HCT116 (cell line): ENCODE measurements around the gene NEMP1. TPM values are rescaled to one million over a fixed set of nuclear protein-coding genes. Genes with fewer than 3 reads are reported as not detected.
A peak's percentile ranks its signal among the peaks of the same experiment; 100 is the strongest.

Source experiments
- ATAC-seq: fragments of 200-7000 bp; cut with Tn5 transposase; 2 replicates; pipeline ENCODE4 v1.9.1; 2020; ENCODE audit warnings: mild to moderate bottlenecking, moderate library complexity
- BruUV-seq: library from RNA; stranded (reverse); fragments of 400-500 nt; replicated peaks from 2 replicates; lab custom pipeline; 2021; lab: Mats Ljungman, UMichigan
- CTCF ChIA-PET: fragments of 300-600 bp; sonication (Branson Sonifier 250); formaldehyde crosslinking; loops from one replicate; lab custom pipeline; 2021; ENCODE audit warnings: antibody characterized with exemption; lab: Charles Lee
- POLR2A ChIA-PET: fragments of 300-600, 350-600 bp; sonication (Branson Sonifier 250); formaldehyde crosslinking; loops from one replicate; lab custom pipeline; 2021; ENCODE audit warnings: antibody characterized with exemption; lab: Charles Lee
- RAD21 ChIA-PET, 2 experiments: fragments of 300-600 bp; sonication (Branson Sonifier 250); formaldehyde crosslinking; loops; one replicate each; lab custom pipeline; 2023; ENCODE audit warnings: low total read pairs in 2 of 2; ENCODE audit not compliant: uncharacterized antibody in 2 of 2, unreplicated experiment in 2 of 2, low non-redundant PET in 1 of 2; lab: Charles Lee
- DNase-seq: peaks from one replicate; pipeline ENCODE4 v3.0.0-alpha.2; 2010; ENCODE audit warnings: low read depth, low spot score
- H2AFZ ChIP-seq: fragments of 200-600 bp; shearing (Covaris generic), sonication (generic); 2 replicates; pipeline ENCODE4 v1.6.1; 2017; ENCODE audit warnings: low read depth, mixed run types, mixed read lengths, antibody characterized with exemption, low read length; ENCODE audit not compliant: poor library complexity, severe bottlenecking
- H3K27ac ChIP-seq: 2 replicates; pipeline ENCODE4 v1.5.1; 2012; ENCODE audit warnings: low read depth, low read length
- H3K27me3 ChIP-seq: fragments of 200-600 bp; sonication (generic); 2 replicates; pipeline ENCODE4 v1.6.1; 2016; ENCODE audit warnings: mixed run types, low read length, mixed read lengths; ENCODE audit not compliant: insufficient read depth
- H3K36me3 ChIP-seq, 2 experiments: fragments of 200-500 bp in 1 of 2; fragments of 200-600 bp in 1 of 2; sonication (Bioruptor generic) in 1 of 2; sonication (generic) in 1 of 2; 2 replicates each; pipeline versions ENCODE4 v1.5.1 to v1.6.1; 2014 to 2016; ENCODE audit warnings: low read length in 2 of 2, inconsistent platforms in 1 of 2, mixed read lengths in 1 of 2, mixed run types in 1 of 2; ENCODE audit not compliant: insufficient read depth in 2 of 2, control insufficient read depth in 1 of 2
- H3K4me1 ChIP-seq, 2 experiments: fragments of 200-600 bp in 1 of 2; sonication (generic) in 1 of 2; 2 replicates each; pipeline versions ENCODE4 v1.5.1 to v1.6.1; 2012 to 2017; ENCODE audit warnings: low read length in 2 of 2, inconsistent platforms in 1 of 2, mild to moderate bottlenecking in 1 of 2, mixed read lengths in 1 of 2, mixed run types in 1 of 2, moderate library complexity in 1 of 2; ENCODE audit not compliant: insufficient read depth in 2 of 2, control insufficient read depth in 1 of 2
- H3K4me2 ChIP-seq: fragments of 200-600 bp; sonication (generic); 2 replicates; pipeline ENCODE4 v1.6.1; 2017; ENCODE audit warnings: mixed run types, low read length, mixed read lengths
- H3K4me3 ChIP-seq, 2 experiments: fragments of 200-600 bp in 1 of 2; sonication (generic) in 1 of 2; replicated peaks in 1 of 2; 2 replicates each; pipeline ENCODE4 v1.5.1; 2011 to 2016; ENCODE audit warnings: low read length in 2 of 2, control low read depth in 1 of 2, low read depth in 1 of 2, mild to moderate bottlenecking in 1 of 2, mixed read lengths in 1 of 2, mixed run types in 1 of 2
- H3K79me2 ChIP-seq: fragments of 200-600 bp; sonication (generic); 2 replicates; pipeline ENCODE4 v1.6.1; 2017; ENCODE audit warnings: mild to moderate bottlenecking, mixed run types, low read length, moderate library complexity, mixed read lengths; ENCODE audit not compliant: insufficient read depth
- H3K9ac ChIP-seq: fragments of 200-600 bp; sonication (generic); 2 replicates; pipeline ENCODE4 v1.6.1; 2016; ENCODE audit warnings: low read length, mixed read lengths
- H3K9me2 ChIP-seq: fragments of 200-600 bp; sonication (generic), shearing (Covaris generic); 2 replicates; pipeline ENCODE4 v1.6.1; 2017; ENCODE audit warnings: mixed run types, mild to moderate bottlenecking, moderate library complexity; ENCODE audit not compliant: insufficient read depth
- H3K9me3 ChIP-seq, 2 experiments: fragments of 200-500 bp in 1 of 2; fragments of 200-600 bp in 1 of 2; sonication (Bioruptor generic) in 1 of 2; sonication (generic) in 1 of 2; 2 replicates each; pipeline ENCODE4 v1.6.1; 2014 to 2017; ENCODE audit warnings: low read length in 2 of 2, mixed read lengths in 2 of 2, inconsistent platforms in 1 of 2, low read depth in 1 of 2, mild to moderate bottlenecking in 1 of 2, mixed run types in 1 of 2, moderate library complexity in 1 of 2; ENCODE audit not compliant: control insufficient read depth in 1 of 2, insufficient read depth in 1 of 2
- H4K20me1 ChIP-seq: fragments of 200-600 bp; sonication (generic), shearing (Covaris generic); 2 replicates; pipeline ENCODE4 v1.6.1; 2017; ENCODE audit warnings: mixed run types, mild to moderate bottlenecking, moderate library complexity; ENCODE audit not compliant: insufficient read depth
- EZH2 ChIP-seq: fragments of 200-600 bp; sonication (generic); IDR thresholded peaks from 2 replicates; pipeline ENCODE4 v1.6.1; 2017; ENCODE audit warnings: antibody characterized with exemption, mixed run types
- EZH2phosphoT487 ChIP-seq: fragments of 200-600 bp; IDR thresholded peaks from 2 replicates; pipeline ENCODE4 v1.6.1; 2018; ENCODE audit warnings: antibody characterized with exemption, borderline replicate concordance
- FOSL1 ChIP-seq: IDR thresholded peaks from 2 replicates; pipeline ENCODE4 v1.6.1; 2012; ENCODE audit warnings: low read depth
- POLR2A ChIP-seq: IDR thresholded peaks from 2 replicates; pipeline ENCODE4 v1.7.0; 2011; ENCODE audit warnings: borderline replicate concordance; ENCODE audit not compliant: insufficient read depth, insufficient read length; ENCODE audit errors: extremely low read depth
- RAD21 ChIP-seq: IDR thresholded peaks from 2 replicates; pipeline ENCODE4 v1.6.1; 2012; ENCODE audit warnings: low read depth, mild to moderate bottlenecking
- SP1 ChIP-seq: IDR thresholded peaks from 2 replicates; pipeline ENCODE4 v1.6.1; 2012; ENCODE audit warnings: low read depth
- SRF ChIP-seq: IDR thresholded peaks from 2 replicates; pipeline ENCODE4 v1.6.1; 2012; ENCODE audit warnings: low read depth
- YY1 ChIP-seq: IDR thresholded peaks from 2 replicates; pipeline ENCODE4 v1.6.1; 2011; ENCODE audit warnings: low read length, low read depth, moderate library complexity, mild to moderate bottlenecking; ENCODE audit not compliant: insufficient replicate concordance; ENCODE audit errors: extremely low read depth
- ZFX ChIP-seq: fragments of 450-650 bp; IDR thresholded peaks from 2 replicates; pipeline ENCODE4 v1.6.1; 2017
- ZNF274 ChIP-seq: fragments of 200-500 bp; sonication (Bioruptor generic); IDR thresholded peaks from 2 replicates; pipeline ENCODE4 v1.6.1; 2014; ENCODE audit warnings: mild to moderate bottlenecking, low read depth, low read length, inconsistent platforms
- intact Hi-C: fragments of 100-400 bp; cut with micrococcal nuclease; formaldehyde crosslinking; loops from 2 replicates; pipeline ENCODE4 v1.10.0; 2022
- total RNA-seq: library from RNA; stranded (reverse); gene quantifications from one replicate; pipeline ENCODE4 v1.2.1, GENCODE V29; 2021; ENCODE audit not compliant: unreplicated experiment
- TF ChIP-seq, protein P1 (sequence below): IDR thresholded peaks from 2 replicates; pipeline ENCODE4 v1.6.1; 2012
- TF ChIP-seq, protein P2 (sequence below): IDR thresholded peaks from 2 replicates; pipeline ENCODE4 v1.6.1; 2011; ENCODE audit warnings: mild to moderate bottlenecking, low read length, moderate library complexity; ENCODE audit not compliant: insufficient replicate concordance; ENCODE audit errors: extremely low read depth
- TF ChIP-seq, protein P3 (sequence below), 3 experiments: fragments of 200-600 bp in 1 of 3; sonication (generic) in 1 of 3; IDR thresholded peaks in 2 of 3; conservative IDR thresholded peaks in 1 of 3; 2 replicates each; pipeline ENCODE4 v1.5.1; 2012 to 2017; ENCODE audit warnings: low read depth in 2 of 3, low read length in 2 of 3, antibody characterized with exemption in 1 of 3, borderline replicate concordance in 1 of 3, control low read depth in 1 of 3, mild to moderate bottlenecking in 1 of 3, mixed read lengths in 1 of 3, mixed run types in 1 of 3, moderate library complexity in 1 of 3; ENCODE audit not compliant: insufficient read depth in 1 of 3
- TF ChIP-seq, protein P4 (sequence below): IDR thresholded peaks from 2 replicates; pipeline ENCODE4 v1.6.1; 2012

Gene NEMP1
- total RNA-seq, 1 experiment from 2014 or later: 35.2 TPM

DNA sequence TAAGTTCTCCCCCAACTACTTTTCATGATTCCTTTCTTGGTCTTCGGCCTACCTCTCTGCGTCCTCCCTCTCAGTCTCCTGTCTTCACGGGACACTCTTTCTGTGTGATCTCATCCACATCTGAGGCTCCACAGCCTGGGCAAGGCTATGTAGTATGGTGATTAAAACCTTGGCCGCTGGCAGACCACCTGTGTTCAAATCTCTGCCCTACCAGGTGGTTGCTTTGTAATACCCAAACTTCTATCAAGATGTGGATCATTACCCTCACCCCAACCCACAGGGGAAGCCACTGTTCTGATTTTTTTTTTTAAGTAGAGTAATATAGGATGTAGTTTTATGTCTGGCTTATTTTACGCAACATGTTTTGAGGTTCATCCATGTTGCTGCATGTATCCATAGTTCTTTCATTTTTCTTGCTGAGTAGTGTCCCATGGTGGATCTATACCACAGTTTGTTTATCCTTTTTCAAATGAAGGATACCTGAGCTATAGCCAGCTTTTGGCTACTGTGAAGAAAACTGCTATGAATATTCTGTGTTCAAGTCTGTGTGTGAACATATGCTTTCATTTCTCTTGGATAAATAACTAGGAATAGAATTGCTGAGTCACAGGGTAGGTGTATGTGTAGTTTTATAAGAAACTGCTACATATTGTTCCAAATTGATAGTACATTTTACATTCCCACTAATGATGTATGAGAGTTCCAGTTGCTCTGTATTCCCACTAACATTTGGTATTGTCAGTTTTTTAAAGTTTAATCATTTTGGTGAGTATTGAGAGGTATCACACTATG, 40.9 kb upstream of the NEMP1 start:
- Histone ChIP-seq H3K4me1 (peaks cover 0 to 11% of the 10 kb centered on the region in 2 experiments; a peak in 2 of 4 replicates), H3K4me3 (no peak overlapping the region), H3K27me3 (no peaks in the 10 kb centered on the region), H3K79me2 (no peaks in the 10 kb centered on the region), H3K36me3 (no peaks in the 10 kb centered on the region), H3K4me2 (peak overlapping the region; percentile 30; the same call in 1 of the 2 replicates), H3K27ac (no peak overlapping the region), H4K20me1 (no peaks in the 10 kb centered on the region), H3K9me3 (peaks cover 6 to 7% of the 10 kb centered on the region in 2 experiments; a peak in 1 of 4 replicates), H3K9ac (no peak overlapping the region), H2AFZ (no peak overlapping the region), H3K9me2 (no peaks in the 10 kb centered on the region)
- RAD21 ChIA-PET: no interaction called here
- POLR2A ChIA-PET: interaction anchor here (1.6 kb wide), 1 partner anchor 8 kb away, joined by 4 read pairs; no protein-coding TSS in a partner anchor
- no peak for DNase-seq
- CTCF ChIA-PET: interaction anchor here (0.7 kb wide), 1 partner anchor 427 kb away, joined by 4 read pairs; no protein-coding TSS in a partner anchor
- no TSS peak for BruUV-seq
- intact Hi-C loops: loop anchor here (10.0 kb wide), 1 partner anchor 125 kb away; no protein-coding TSS in a partner anchor
- TF ChIP-seq FOSL1: no peak
- TF ChIP-seq, protein P1, sequence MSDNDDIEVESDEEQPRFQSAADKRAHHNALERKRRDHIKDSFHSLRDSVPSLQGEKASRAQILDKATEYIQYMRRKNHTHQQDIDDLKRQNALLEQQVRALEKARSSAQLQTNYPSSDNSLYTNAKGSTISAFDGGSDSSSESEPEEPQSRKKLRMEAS: no peak
- TF ChIP-seq, all 23 proteins: peak for 0
- no peak for ATAC-seq

DNA sequence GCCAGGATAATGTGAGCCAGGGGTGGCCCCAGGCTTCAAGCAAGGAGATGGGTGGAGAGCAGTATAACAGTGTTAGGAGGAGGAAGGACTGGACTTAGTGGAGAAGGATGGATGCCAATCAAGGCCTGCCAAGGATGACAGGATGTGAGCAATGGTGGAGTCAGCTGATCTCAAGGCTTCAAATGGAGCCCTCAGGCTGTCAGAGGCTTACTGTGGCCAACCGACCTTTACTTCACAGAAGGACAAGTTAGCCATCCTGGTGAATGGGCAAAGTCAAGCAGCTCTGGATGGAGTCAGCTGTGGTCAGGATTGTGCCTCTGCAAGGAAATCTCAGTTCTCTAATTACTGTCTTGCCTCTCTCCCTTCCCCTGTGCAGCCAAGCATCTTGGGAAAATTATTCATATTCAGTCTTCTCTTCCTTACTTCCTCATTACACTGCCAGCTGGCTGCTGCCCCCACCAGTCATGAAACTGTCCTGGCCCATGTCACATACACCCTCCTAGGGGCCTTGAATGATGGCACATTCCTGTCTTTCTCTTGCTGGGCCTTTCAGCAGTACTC, 40.2 kb upstream of the NEMP1 start:
- RAD21 ChIA-PET: no interaction called here
- no peak overlapping the region for H3K9ac ChIP-seq
- no TSS peak for BruUV-seq
- no peaks in the 10 kb centered on the region for H3K79me2 ChIP-seq
- DNase-seq (no peak), ATAC-seq (peak; percentile 32)
- H3K36me3 ChIP-seq: no peaks in the 10 kb centered on the region
- CTCF ChIA-PET: no interaction called here
- no peak overlapping the region for H2AFZ ChIP-seq
- H3K4me3 ChIP-seq: no peak overlapping the region
- H3K9me3 ChIP-seq: peaks cover 4 to 5% of the 10 kb centered on the region in 2 experiments; a peak in 1 of 4 replicates
- H4K20me1 ChIP-seq: no peaks in the 10 kb centered on the region
- peaks cover 0 to 11% of the 10 kb centered on the region in 2 experiments; a peak in 2 of 4 replicates for H3K4me1 ChIP-seq
- intact Hi-C loops: no loop called here
- no peaks in the 10 kb centered on the region for H3K9me2 ChIP-seq
- POLR2A ChIA-PET: interaction anchor here (1.6 kb wide), 1 partner anchor 9 kb away, joined by 4 read pairs; no protein-coding TSS in a partner anchor
- H3K27me3 ChIP-seq: no peaks in the 10 kb centered on the region
- no peak overlapping the region for H3K27ac ChIP-seq
- peak overlapping the region; percentile 30 for H3K4me2 ChIP-seq
- no peak for TF ChIP-seq RAD21
- no peak for TF ChIP-seq SRF
- TF ChIP-seq, protein P2, sequence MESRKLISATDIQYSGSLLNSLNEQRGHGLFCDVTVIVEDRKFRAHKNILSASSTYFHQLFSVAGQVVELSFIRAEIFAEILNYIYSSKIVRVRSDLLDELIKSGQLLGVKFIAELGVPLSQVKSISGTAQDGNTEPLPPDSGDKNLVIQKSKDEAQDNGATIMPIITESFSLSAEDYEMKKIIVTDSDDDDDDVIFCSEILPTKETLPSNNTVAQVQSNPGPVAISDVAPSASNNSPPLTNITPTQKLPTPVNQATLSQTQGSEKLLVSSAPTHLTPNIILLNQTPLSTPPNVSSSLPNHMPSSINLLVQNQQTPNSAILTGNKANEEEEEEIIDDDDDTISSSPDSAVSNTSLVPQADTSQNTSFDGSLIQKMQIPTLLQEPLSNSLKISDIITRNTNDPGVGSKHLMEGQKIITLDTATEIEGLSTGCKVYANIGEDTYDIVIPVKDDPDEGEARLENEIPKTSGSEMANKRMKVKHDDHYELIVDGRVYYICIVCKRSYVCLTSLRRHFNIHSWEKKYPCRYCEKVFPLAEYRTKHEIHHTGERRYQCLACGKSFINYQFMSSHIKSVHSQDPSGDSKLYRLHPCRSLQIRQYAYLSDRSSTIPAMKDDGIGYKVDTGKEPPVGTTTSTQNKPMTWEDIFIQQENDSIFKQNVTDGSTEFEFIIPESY: no peak
- no peak for TF ChIP-seq SP1
- TF ChIP-seq, protein P3, sequence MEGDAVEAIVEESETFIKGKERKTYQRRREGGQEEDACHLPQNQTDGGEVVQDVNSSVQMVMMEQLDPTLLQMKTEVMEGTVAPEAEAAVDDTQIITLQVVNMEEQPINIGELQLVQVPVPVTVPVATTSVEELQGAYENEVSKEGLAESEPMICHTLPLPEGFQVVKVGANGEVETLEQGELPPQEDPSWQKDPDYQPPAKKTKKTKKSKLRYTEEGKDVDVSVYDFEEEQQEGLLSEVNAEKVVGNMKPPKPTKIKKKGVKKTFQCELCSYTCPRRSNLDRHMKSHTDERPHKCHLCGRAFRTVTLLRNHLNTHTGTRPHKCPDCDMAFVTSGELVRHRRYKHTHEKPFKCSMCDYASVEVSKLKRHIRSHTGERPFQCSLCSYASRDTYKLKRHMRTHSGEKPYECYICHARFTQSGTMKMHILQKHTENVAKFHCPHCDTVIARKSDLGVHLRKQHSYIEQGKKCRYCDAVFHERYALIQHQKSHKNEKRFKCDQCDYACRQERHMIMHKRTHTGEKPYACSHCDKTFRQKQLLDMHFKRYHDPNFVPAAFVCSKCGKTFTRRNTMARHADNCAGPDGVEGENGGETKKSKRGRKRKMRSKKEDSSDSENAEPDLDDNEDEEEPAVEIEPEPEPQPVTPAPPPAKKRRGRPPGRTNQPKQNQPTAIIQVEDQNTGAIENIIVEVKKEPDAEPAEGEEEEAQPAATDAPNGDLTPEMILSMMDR (IDR thresholded peaks at IDR 0.05 in 2 of 3, conservative IDR thresholded peaks at IDR 0.05 in 1 of 3; ENCODE audit: borderline replicate concordance in 1 of 3, insufficient read depth in 1 of 3, low read depth in 2 of 3, low read length in 2 of 3): no peak
- no peak for TF ChIP-seq YY1
- TF ChIP-seq ZNF274: no peak
- TF ChIP-seq ZFX: no peak; the same call in 1 of the 2 replicates
- TF ChIP-seq EZH2phosphoT487: no peak
- TF ChIP-seq POLR2A: no peak
- no peak for TF ChIP-seq EZH2
- TF ChIP-seq, protein P4, sequence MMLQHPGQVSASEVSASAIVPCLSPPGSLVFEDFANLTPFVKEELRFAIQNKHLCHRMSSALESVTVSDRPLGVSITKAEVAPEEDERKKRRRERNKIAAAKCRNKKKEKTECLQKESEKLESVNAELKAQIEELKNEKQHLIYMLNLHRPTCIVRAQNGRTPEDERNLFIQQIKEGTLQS: no peak
